ENCODE measurements around the gene PORCN. TPM values are rescaled to one million over a fixed set of nuclear protein-coding genes. Genes with fewer than 3 reads are reported as not detected.
"Not testable (repeated sequence)": the region's sequence is repeated elsewhere in the genome, so short reads cannot be mapped to it uniquely, and the experiment has no call there.

The PORCN gene
- total RNA-seq, 1 donor from 2014 or later, result 13.6 TPM

- Histone ChIP-seq H3K4me3 (peak within 1 kb of the TSS; percentile 72), H3K36me3 (no peaks in the 10 kb centered on the region), H3K9me3 (replicated peaks) (no peaks in the 10 kb centered on the region), H3K27me3 (ENCODE audit: low read depth) (no peaks in the 10 kb centered on the region), H3K4me1 (peaks cover 8% of the 10 kb centered on the region), H3K27ac (replicated peaks) (peak within 1 kb of the TSS; percentile 80)
- no peak for TF ChIP-seq CTCF (IDR thresholded peaks at IDR 0.05; ENCODE audit: borderline replicate concordance)
- DNase-seq, result peak; percentile 86
- intact Hi-C loops (cut with micrococcal nuclease), result no loop called here
Observed at GRCh38 chrX:48521353-48522243, 12.8 kb downstream of the PORCN start, which contains the start of gene EBP. EBP (plus strand) TSS chrX:48521808; CDS start chrX:48523772, 1,964 bp downstream.

- DNase-seq, result no peak
Observed at GRCh38 chrX:48522291-48522690, 13.5 kb downstream of the PORCN start.

GRCh38 chrX:48523682-48524081 lies 14.9 kb downstream of the PORCN start:
- Histone ChIP-seq H3K4me1 (peaks cover 8% of the 10 kb centered on the region), H3K27ac (replicated peaks) (no peak overlapping the region), H3K4me3 (no peak overlapping the region), H3K36me3 (peaks cover 18% of the 10 kb centered on the region), H3K27me3 (ENCODE audit: low read depth) (no peaks in the 10 kb centered on the region), H3K9me3 (replicated peaks) (no peaks in the 10 kb centered on the region)
- no peak for TF ChIP-seq CTCF (IDR thresholded peaks at IDR 0.05; ENCODE audit: borderline replicate concordance)
- intact Hi-C loops (cut with micrococcal nuclease), result no loop called here
- no peak for DNase-seq

More at GRCh38 chrX:48522291-48522690, 13.5 kb downstream of the PORCN start:
- intact Hi-C loops (cut with micrococcal nuclease), result no loop called here
- H3K36me3 ChIP-seq, result peaks cover 5% of the 10 kb centered on the region
- no peaks in the 10 kb centered on the region for H3K27me3 ChIP-seq (ENCODE audit: low read depth)
- TF ChIP-seq CTCF (IDR thresholded peaks at IDR 0.05; ENCODE audit: borderline replicate concordance), result no peak
- H3K4me1 ChIP-seq, result peaks cover 8% of the 10 kb centered on the region
- no peaks in the 10 kb centered on the region for H3K9me3 ChIP-seq (replicated peaks)
- H3K27ac ChIP-seq (replicated peaks), result peak overlapping the region; percentile 80
- peak overlapping the region; percentile 72 for H3K4me3 ChIP-seq

- peaks cover 18% of the 10 kb centered on the region for H3K36me3 ChIP-seq
- intact Hi-C loops (cut with micrococcal nuclease); H3K4me1 ChIP-seq; DNase-seq; H3K27me3 ChIP-seq (ENCODE audit: low read depth); H3K9me3 ChIP-seq (replicated peaks); H3K27ac ChIP-seq (replicated peaks); H3K4me3 ChIP-seq: not testable (repeated sequence)
Observed at GRCh38 chrX:48525853-48526252, 17.1 kb downstream of the PORCN start.

- H3K4me1 ChIP-seq, result peaks cover 6% of the 10 kb centered on the region
- no peak overlapping the region for H3K27ac ChIP-seq (replicated peaks)
- intact Hi-C loops (cut with micrococcal nuclease), result no loop called here
- TF ChIP-seq CTCF (IDR thresholded peaks at IDR 0.05; ENCODE audit: borderline replicate concordance), result no peak
- no peak overlapping the region for H3K4me3 ChIP-seq
- H3K9me3 ChIP-seq (replicated peaks), result no peaks in the 10 kb centered on the region
- H3K36me3 ChIP-seq, result peaks cover 18% of the 10 kb centered on the region
- H3K27me3 ChIP-seq (ENCODE audit: low read depth), result no peaks in the 10 kb centered on the region
- no peak for DNase-seq
Observed at GRCh38 chrX:48530736-48531135, 21.9 kb downstream of the PORCN start.

- Histone ChIP-seq H3K27ac (replicated peaks) (peak overlapping the region; percentile 63), H3K27me3 (ENCODE audit: low read depth) (no peaks in the 10 kb centered on the region), H3K4me3 (no peak overlapping the region), H3K4me1 (peaks cover 6% of the 10 kb centered on the region), H3K36me3 (peaks cover 18% of the 10 kb centered on the region), H3K9me3 (replicated peaks) (no peaks in the 10 kb centered on the region)
- no peak for TF ChIP-seq CTCF (IDR thresholded peaks at IDR 0.05; ENCODE audit: borderline replicate concordance)
- no peak for DNase-seq
- intact Hi-C loops (cut with micrococcal nuclease), result no loop called here
Observed at GRCh38 chrX:48531358-48531959, 22.7 kb downstream of the PORCN start.

Data from left ventricle myocardium inferior (tissue), 1 donor.